GM12878 (cell line): Measurements from ENCODE around the gene TEC. TPM values are rescaled to one million over a fixed set of nuclear protein-coding genes. Genes with fewer than 3 reads are reported as not detected.

Experiments used
- CBX5 ChIP-seq: sonication (generic); IDR thresholded peaks from 2 replicates; pipeline ENCODE4 v1.6.1; 2016; ENCODE audit warnings: low read depth, moderate library complexity, mild to moderate bottlenecking, inconsistent platforms
- NFYB ChIP-seq: IDR thresholded peaks from 2 replicates; pipeline ENCODE4 v1.6.1; 2011; ENCODE audit warnings: low read depth, mild to moderate bottlenecking, low read length, improper control_type of control experiment, moderate library complexity; ENCODE audit not compliant: insufficient read depth
- POU2F2 ChIP-seq: IDR thresholded peaks from 3 replicates; pipeline ENCODE4 v1.6.1; 2011; ENCODE audit warnings: low read depth, mild to moderate bottlenecking, low read length, borderline replicate concordance
- RBBP5 ChIP-seq: fragments of 200-600 bp; sonication (generic); conservative IDR thresholded peaks from 2 replicates; pipeline ENCODE4 v1.6.1; 2016
- SIX5 ChIP-seq: IDR thresholded peaks from 2 replicates; pipeline ENCODE4 v1.6.1; 2011; ENCODE audit warnings: mild to moderate bottlenecking, low read depth, low read length, moderate library complexity; ENCODE audit not compliant: severe bottlenecking
- SPI1 ChIP-seq: IDR thresholded peaks from 2 replicates; pipeline ENCODE4 v1.6.1; 2011; ENCODE audit warnings: low read depth, mild to moderate bottlenecking, low read length, moderate library complexity, borderline replicate concordance; ENCODE audit not compliant: insufficient read depth
- ZZZ3 ChIP-seq: IDR thresholded peaks from 2 replicates; pipeline ENCODE4 v1.6.1; 2011; ENCODE audit warnings: low read depth; ENCODE audit not compliant: control insufficient read depth, insufficient read length
- polyA plus RNA-seq, 11 experiments: library from polyadenylated mRNA; depleted of rRNA in 4 of 11; unstranded in 6 of 11; stranded (reverse) in 5 of 11; fragments of >200 nt; fragmentation: Nextera tagmentation in 4 of 11; fragmentation: Illumina TruSeq in 1 of 11; extraction: Ambion mirVana in 4 of 11; extraction: Trizol in 1 of 11; gene quantifications; 1 replicate in 1 of 11; 2 replicates in 10 of 11; pipeline versions ENCODE4 v1.2.1 to v1.2.3, GENCODE V29; 2011 to 2016; ENCODE audit warnings: inconsistent platforms in 2 of 11, missing spikeins in 2 of 11, low read depth in 1 of 11
- total RNA-seq, 4 experiments: library from RNA; depleted of rRNA in 3 of 4; stranded (reverse); fragments of >200 nt in 3 of 4; fragmentation: Illumina TruSeq in 1 of 4; extraction: Trizol in 1 of 4; gene quantifications; 2 replicates each; pipeline versions ENCODE4 v1.2.1 to v1.2.3, GENCODE V29; 2013 to 2021
- TF ChIP-seq, protein P1 (sequence below): fragments of 450-650 bp; IDR thresholded peaks from 2 replicates; pipeline ENCODE4 v1.6.1; 2016; ENCODE audit warnings: mild to moderate bottlenecking
- TF ChIP-seq, protein P2 (sequence below): IDR thresholded peaks from 2 replicates; pipeline ENCODE4 v1.6.1; 2012; ENCODE audit warnings: improper control_type of control experiment, low read depth, low read length; ENCODE audit not compliant: insufficient replicate concordance
- TF ChIP-seq, protein P3 (sequence below): fragments of 150-350 bp; IDR thresholded peaks from 2 replicates; pipeline ENCODE4 v1.6.1; 2016; ENCODE audit warnings: low read depth, low read length
- TF ChIP-seq, protein P4 (sequence below): IDR thresholded peaks from 2 replicates; pipeline ENCODE4 v1.6.1; 2011; ENCODE audit warnings: low read depth, low read length, improper control_type of control experiment, borderline replicate concordance
- TF ChIP-seq, protein P5 (sequence below): IDR thresholded peaks from 2 replicates; pipeline ENCODE4 v1.6.1; 2011; ENCODE audit warnings: borderline replicate concordance, low read depth, mild to moderate bottlenecking, moderate library complexity, low read length; ENCODE audit not compliant: insufficient read depth, poor library complexity, severe bottlenecking

The TEC gene
- total and polyA plus RNA-seq, 10 of the 15 experiments (the other 5 are each of a cell fraction or from before 2014, with no cell fraction given) = 7.4 to 27.2 (median 17.1) TPM

- TF ChIP-seq, protein P1, sequence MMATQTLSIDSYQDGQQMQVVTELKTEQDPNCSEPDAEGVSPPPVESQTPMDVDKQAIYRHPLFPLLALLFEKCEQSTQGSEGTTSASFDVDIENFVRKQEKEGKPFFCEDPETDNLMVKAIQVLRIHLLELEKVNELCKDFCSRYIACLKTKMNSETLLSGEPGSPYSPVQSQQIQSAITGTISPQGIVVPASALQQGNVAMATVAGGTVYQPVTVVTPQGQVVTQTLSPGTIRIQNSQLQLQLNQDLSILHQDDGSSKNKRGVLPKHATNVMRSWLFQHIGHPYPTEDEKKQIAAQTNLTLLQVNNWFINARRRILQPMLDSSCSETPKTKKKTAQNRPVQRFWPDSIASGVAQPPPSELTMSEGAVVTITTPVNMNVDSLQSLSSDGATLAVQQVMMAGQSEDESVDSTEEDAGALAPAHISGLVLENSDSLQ = peak; percentile 67
- TF ChIP-seq, protein P2, sequence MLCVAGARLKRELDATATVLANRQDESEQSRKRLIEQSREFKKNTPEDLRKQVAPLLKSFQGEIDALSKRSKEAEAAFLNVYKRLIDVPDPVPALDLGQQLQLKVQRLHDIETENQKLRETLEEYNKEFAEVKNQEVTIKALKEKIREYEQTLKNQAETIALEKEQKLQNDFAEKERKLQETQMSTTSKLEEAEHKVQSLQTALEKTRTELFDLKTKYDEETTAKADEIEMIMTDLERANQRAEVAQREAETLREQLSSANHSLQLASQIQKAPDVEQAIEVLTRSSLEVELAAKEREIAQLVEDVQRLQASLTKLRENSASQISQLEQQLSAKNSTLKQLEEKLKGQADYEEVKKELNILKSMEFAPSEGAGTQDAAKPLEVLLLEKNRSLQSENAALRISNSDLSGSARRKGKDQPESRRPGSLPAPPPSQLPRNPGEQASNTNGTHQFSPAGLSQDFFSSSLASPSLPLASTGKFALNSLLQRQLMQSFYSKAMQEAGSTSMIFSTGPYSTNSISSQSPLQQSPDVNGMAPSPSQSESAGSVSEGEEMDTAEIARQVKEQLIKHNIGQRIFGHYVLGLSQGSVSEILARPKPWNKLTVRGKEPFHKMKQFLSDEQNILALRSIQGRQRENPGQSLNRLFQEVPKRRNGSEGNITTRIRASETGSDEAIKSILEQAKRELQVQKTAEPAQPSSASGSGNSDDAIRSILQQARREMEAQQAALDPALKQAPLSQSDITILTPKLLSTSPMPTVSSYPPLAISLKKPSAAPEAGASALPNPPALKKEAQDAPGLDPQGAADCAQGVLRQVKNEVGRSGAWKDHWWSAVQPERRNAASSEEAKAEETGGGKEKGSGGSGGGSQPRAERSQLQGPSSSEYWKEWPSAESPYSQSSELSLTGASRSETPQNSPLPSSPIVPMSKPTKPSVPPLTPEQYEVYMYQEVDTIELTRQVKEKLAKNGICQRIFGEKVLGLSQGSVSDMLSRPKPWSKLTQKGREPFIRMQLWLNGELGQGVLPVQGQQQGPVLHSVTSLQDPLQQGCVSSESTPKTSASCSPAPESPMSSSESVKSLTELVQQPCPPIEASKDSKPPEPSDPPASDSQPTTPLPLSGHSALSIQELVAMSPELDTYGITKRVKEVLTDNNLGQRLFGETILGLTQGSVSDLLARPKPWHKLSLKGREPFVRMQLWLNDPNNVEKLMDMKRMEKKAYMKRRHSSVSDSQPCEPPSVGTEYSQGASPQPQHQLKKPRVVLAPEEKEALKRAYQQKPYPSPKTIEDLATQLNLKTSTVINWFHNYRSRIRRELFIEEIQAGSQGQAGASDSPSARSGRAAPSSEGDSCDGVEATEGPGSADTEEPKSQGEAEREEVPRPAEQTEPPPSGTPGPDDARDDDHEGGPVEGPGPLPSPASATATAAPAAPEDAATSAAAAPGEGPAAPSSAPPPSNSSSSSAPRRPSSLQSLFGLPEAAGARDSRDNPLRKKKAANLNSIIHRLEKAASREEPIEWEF = no peak
- TF ChIP-seq SPI1 (no peak), RBBP5 (no peak), NFYB (peak; percentile 79), POU2F2 (no peak), ZZZ3 (no peak), SIX5 (no peak), CBX5 (no peak)
- TF ChIP-seq, protein P3, sequence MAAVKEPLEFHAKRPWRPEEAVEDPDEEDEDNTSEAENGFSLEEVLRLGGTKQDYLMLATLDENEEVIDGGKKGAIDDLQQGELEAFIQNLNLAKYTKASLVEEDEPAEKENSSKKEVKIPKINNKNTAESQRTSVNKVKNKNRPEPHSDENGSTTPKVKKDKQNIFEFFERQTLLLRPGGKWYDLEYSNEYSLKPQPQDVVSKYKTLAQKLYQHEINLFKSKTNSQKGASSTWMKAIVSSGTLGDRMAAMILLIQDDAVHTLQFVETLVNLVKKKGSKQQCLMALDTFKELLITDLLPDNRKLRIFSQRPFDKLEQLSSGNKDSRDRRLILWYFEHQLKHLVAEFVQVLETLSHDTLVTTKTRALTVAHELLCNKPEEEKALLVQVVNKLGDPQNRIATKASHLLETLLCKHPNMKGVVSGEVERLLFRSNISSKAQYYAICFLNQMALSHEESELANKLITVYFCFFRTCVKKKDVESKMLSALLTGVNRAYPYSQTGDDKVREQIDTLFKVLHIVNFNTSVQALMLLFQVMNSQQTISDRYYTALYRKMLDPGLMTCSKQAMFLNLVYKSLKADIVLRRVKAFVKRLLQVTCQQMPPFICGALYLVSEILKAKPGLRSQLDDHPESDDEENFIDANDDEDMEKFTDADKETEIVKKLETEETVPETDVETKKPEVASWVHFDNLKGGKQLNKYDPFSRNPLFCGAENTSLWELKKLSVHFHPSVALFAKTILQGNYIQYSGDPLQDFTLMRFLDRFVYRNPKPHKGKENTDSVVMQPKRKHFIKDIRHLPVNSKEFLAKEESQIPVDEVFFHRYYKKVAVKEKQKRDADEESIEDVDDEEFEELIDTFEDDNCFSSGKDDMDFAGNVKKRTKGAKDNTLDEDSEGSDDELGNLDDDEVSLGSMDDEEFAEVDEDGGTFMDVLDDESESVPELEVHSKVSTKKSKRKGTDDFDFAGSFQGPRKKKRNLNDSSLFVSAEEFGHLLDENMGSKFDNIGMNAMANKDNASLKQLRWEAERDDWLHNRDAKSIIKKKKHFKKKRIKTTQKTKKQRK = no peak
- TF ChIP-seq, protein P4, sequence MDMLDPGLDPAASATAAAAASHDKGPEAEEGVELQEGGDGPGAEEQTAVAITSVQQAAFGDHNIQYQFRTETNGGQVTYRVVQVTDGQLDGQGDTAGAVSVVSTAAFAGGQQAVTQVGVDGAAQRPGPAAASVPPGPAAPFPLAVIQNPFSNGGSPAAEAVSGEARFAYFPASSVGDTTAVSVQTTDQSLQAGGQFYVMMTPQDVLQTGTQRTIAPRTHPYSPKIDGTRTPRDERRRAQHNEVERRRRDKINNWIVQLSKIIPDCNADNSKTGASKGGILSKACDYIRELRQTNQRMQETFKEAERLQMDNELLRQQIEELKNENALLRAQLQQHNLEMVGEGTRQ = no peak
- TF ChIP-seq, protein P5, sequence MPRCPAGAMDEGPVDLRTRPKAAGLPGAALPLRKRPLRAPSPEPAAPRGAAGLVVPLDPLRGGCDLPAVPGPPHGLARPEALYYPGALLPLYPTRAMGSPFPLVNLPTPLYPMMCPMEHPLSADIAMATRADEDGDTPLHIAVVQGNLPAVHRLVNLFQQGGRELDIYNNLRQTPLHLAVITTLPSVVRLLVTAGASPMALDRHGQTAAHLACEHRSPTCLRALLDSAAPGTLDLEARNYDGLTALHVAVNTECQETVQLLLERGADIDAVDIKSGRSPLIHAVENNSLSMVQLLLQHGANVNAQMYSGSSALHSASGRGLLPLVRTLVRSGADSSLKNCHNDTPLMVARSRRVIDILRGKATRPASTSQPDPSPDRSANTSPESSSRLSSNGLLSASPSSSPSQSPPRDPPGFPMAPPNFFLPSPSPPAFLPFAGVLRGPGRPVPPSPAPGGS = no peak
These were observed 1.4 kb upstream of the TEC start (continued) for GRCh38 chr4:48270951-48271473.
